K562 treated with DMSO at 1 percent for 48 hours (cell line): Measurements from ENCODE around the gene NCR3LG1. TPM values are rescaled to one million over a fixed set of nuclear protein-coding genes. Genes with fewer than 3 reads are reported as not detected.

ENCODE experiments used
- total RNA-seq: library from RNA; unstranded; fragments of 300-600 nt; gene quantifications from 2 replicates; pipeline ENCODE4 v1.2.3, GENCODE V29; 2022; ENCODE audit warnings: low replicate concordance; ENCODE audit errors: extremely low read depth

The NCR3LG1 gene
- not detected in 2 replicates for total RNA-seq

GRCh38 chr11:17351510-17352176 is at the start of gene NCR3LG1:
TSS of gene NCR3LG1 (plus strand) at chr11:17351800. CDS start at chr11:17351970, 170 bp downstream.

GRCh38 chr11:17388609-17389210 is 37.1 kb downstream of the NCR3LG1 start, which contains the start of gene KCNJ11:
TSS of gene KCNJ11 (minus strand) at chr11:17388659. CDS start at chr11:17388091, 568 bp downstream.

Other genes starting within 250 kb of the NCR3LG1 start
- not detected in 2 replicates for gene PIK3C2A, start 143.8 kb upstream of the NCR3LG1 start, total RNA-seq
- gene NUCB2, start 75.1 kb upstream of the NCR3LG1 start, total RNA-seq = not detected in 2 replicates
- not detected in 2 replicates for gene KCNJ11, start 36.9 kb downstream of the NCR3LG1 start, total RNA-seq
- gene ABCC8, start 125.0 kb downstream of the NCR3LG1 start, total RNA-seq = not detected in 2 replicates
- gene USH1C, start 192.6 kb downstream of the NCR3LG1 start, total RNA-seq = not detected in 2 replicates
- not detected in 2 replicates for gene OTOG, start 195.5 kb downstream of the NCR3LG1 start, total RNA-seq